HEK293 (cell line): Measurements from ENCODE around the gene COPS3.

Source experiments
- CTCF ChIP-seq: fragments of 450-650 bp; formaldehyde crosslinking; IDR thresholded peaks from 2 replicates; pipeline ENCODE4 v1.5.1; 2016; ENCODE audit warnings: missing biosample characterization, missing genetic modification characterization
- KLF7 ChIP-seq: fragments of 450-650 bp; formaldehyde crosslinking; IDR thresholded peaks from 2 replicates; pipeline ENCODE4 v1.5.1; 2016; ENCODE audit warnings: missing biosample characterization, missing genetic modification characterization, borderline replicate concordance
- MYNN ChIP-seq: fragments of 450-650 bp; formaldehyde crosslinking; IDR thresholded peaks from 2 replicates; pipeline ENCODE4 v1.5.1; 2016; ENCODE audit warnings: missing biosample characterization, missing genetic modification characterization, borderline replicate concordance
- OSR2 ChIP-seq: fragments of 450-650 bp; formaldehyde crosslinking; IDR thresholded peaks from 2 replicates; pipeline ENCODE4 v1.5.1; 2016; ENCODE audit warnings: missing biosample characterization, missing genetic modification characterization
- SALL2 ChIP-seq: fragments of 450-650 bp; formaldehyde crosslinking; IDR thresholded peaks from 2 replicates; pipeline ENCODE4 v1.5.0; 2017; ENCODE audit warnings: missing biosample characterization, mild to moderate bottlenecking, missing genetic modification characterization, borderline replicate concordance
- SCRT2 ChIP-seq: fragments of 450-650 bp; formaldehyde crosslinking; IDR thresholded peaks from 2 replicates; pipeline ENCODE4 v1.5.1; 2016; ENCODE audit warnings: missing biosample characterization, missing genetic modification characterization
- ZFP3 ChIP-seq: fragments of 450-650 bp; formaldehyde crosslinking; IDR thresholded peaks from 2 replicates; pipeline ENCODE4 v1.5.1; 2016; ENCODE audit warnings: low read depth, missing biosample characterization, missing genetic modification characterization
- ZFP41 ChIP-seq: fragments of 450-650 bp; formaldehyde crosslinking; IDR thresholded peaks from 2 replicates; pipeline ENCODE4 v1.5.1; 2016; ENCODE audit warnings: missing biosample characterization, missing genetic modification characterization, borderline replicate concordance
- ZNF121 ChIP-seq: fragments of 450-650 bp; formaldehyde crosslinking; IDR thresholded peaks from 2 replicates; pipeline ENCODE4 v1.5.1; 2016; ENCODE audit warnings: missing biosample characterization, missing genetic modification characterization
- ZNF148 ChIP-seq: fragments of 450-650 bp; formaldehyde crosslinking; IDR thresholded peaks from 2 replicates; pipeline ENCODE4 v1.5.0; 2017; ENCODE audit warnings: missing biosample characterization, missing genetic modification characterization, borderline replicate concordance
- ZNF350 ChIP-seq: fragments of 450-650 bp; formaldehyde crosslinking; IDR thresholded peaks from 2 replicates; pipeline ENCODE4 v1.5.0; 2017; ENCODE audit warnings: missing biosample characterization, mild to moderate bottlenecking, missing genetic modification characterization
- ZNF391 ChIP-seq: fragments of 450-650 bp; formaldehyde crosslinking; IDR thresholded peaks from 2 replicates; pipeline ENCODE4 v1.5.1; 2016; ENCODE audit warnings: low read depth, missing biosample characterization, missing genetic modification characterization, borderline replicate concordance
- ZNF530 ChIP-seq: fragments of 450-650 bp; formaldehyde crosslinking; IDR thresholded peaks from 2 replicates; pipeline ENCODE4 v1.5.1; 2016; ENCODE audit warnings: low read depth, missing biosample characterization, missing genetic modification characterization
- ZNF549 ChIP-seq: fragments of 450-650 bp; IDR thresholded peaks from 2 replicates; pipeline ENCODE4 v1.5.1; 2018; ENCODE audit warnings: missing biosample characterization, missing genetic modification characterization, mild to moderate bottlenecking, inconsistent platforms, moderate library complexity
- ZNF610 ChIP-seq: fragments of 450-650 bp; formaldehyde crosslinking; IDR thresholded peaks from 2 replicates; pipeline ENCODE4 v1.5.1; 2016; ENCODE audit warnings: missing biosample characterization, missing genetic modification characterization, borderline replicate concordance
- ZNF621 ChIP-seq: fragments of 450-650 bp; formaldehyde crosslinking; IDR thresholded peaks from 2 replicates; pipeline ENCODE4 v1.5.1; 2017; ENCODE audit warnings: missing biosample characterization, missing genetic modification characterization
- ZNF664 ChIP-seq: fragments of 450-650 bp; formaldehyde crosslinking; IDR thresholded peaks from 2 replicates; pipeline ENCODE4 v1.5.1; 2016; ENCODE audit warnings: missing biosample characterization, missing genetic modification characterization
- ZNF707 ChIP-seq: fragments of 450-650 bp; formaldehyde crosslinking; IDR thresholded peaks from 2 replicates; pipeline ENCODE4 v1.5.1; 2016; ENCODE audit warnings: missing biosample characterization, missing genetic modification characterization
- ZNF768 ChIP-seq: fragments of 450-650 bp; formaldehyde crosslinking; IDR thresholded peaks from 2 replicates; pipeline ENCODE4 v1.5.1; 2018; ENCODE audit warnings: missing biosample characterization, mild to moderate bottlenecking, missing genetic modification characterization
- ZSCAN18 ChIP-seq: fragments of 450-650 bp; formaldehyde crosslinking; IDR thresholded peaks from 2 replicates; pipeline ENCODE4 v1.5.1; 2016; ENCODE audit warnings: missing biosample characterization, missing genetic modification characterization
- ZXDB ChIP-seq: fragments of 450-650 bp; formaldehyde crosslinking; IDR thresholded peaks from 2 replicates; pipeline ENCODE4 v1.5.1; 2016; ENCODE audit warnings: missing biosample characterization, missing genetic modification characterization

The COPS3 gene

GRCh38 chr17:17206124-17206912 is 74.7 kb downstream of the COPS3 start, which contains the start of gene PLD6 (continued):
- TF ChIP-seq ZSCAN18 (tag by site-specific recombination) (no peak), ZXDB (tag by site-specific recombination) (no peak), ZNF707 (tag by site-specific recombination) (no peak), OSR2 (tag by site-specific recombination) (peak; percentile 33; the same call in 1 of the 2 replicates), ZNF549 (tag by site-specific recombination) (no peak), MYNN (tag by site-specific recombination) (no peak), ZNF530 (tag by site-specific recombination) (no peak), CTCF (tag by site-specific recombination) (no peak), ZNF148 (no peak), SALL2 (no peak), ZNF621 (tag by site-specific recombination) (no peak), ZFP41 (tag by site-specific recombination) (no peak), ZNF664 (no peak), ZNF610 (tag by site-specific recombination) (no peak), SCRT2 (tag by site-specific recombination) (peak; percentile 100), ZNF350 (tag by site-specific recombination) (no peak), ZFP3 (no peak), ZNF121 (tag by site-specific recombination) (peak; percentile 54; the same call in 1 of the 2 replicates), ZNF391 (tag by site-specific recombination) (no peak), ZNF768 (tag by site-specific recombination) (no peak), KLF7 (tag by site-specific recombination) (peak; percentile 99)
